NK-92 (cell line): ENCODE results near the gene KANSL1L.
"Not testable (repeated sequence)": the region's sequence is repeated elsewhere in the genome, so short reads cannot be mapped to it uniquely, and the experiment has no call there.

Experiments
- DNase-seq: peaks from one replicate; lab custom pipeline; 2025; ENCODE audit not compliant: unreplicated experiment; lab: John Stamatoyannopoulos, UW

The KANSL1L gene

GRCh38 chr2:210179351-210179990, 8.3 kb upstream of the KANSL1L start:
- DNase-seq, result no peak

GRCh38 chr2:210177769-210178168, 6.6 kb upstream of the KANSL1L start:
- no peak for DNase-seq

- not testable (repeated sequence) for DNase-seq
Measured at GRCh38 chr2:210177115-210177514, 5.9 kb upstream of the KANSL1L start.

- DNase-seq, result no peak
Measured at GRCh38 chr2:210174086-210174485, 2.9 kb upstream of the KANSL1L start.

- no peak for DNase-seq
Measured at GRCh38 chr2:210172219-210172575, 988 bp upstream of the KANSL1L start.

- peak; percentile 91 for DNase-seq
Measured at GRCh38 chr2:210170446-210171303, 534 bp downstream of the KANSL1L start.

GRCh38 chr2:210170196-210170445, 1.1 kb downstream of the KANSL1L start:
- DNase-seq, result no peak

- DNase-seq, result no peak
Measured at GRCh38 chr2:210169516-210170195, 1.6 kb downstream of the KANSL1L start.

GRCh38 chr2:210167227-210167626, 4.0 kb downstream of the KANSL1L start:
- no peak for DNase-seq

GRCh38 chr2:210162466-210163124, 8.6 kb downstream of the KANSL1L start:
- no peak for DNase-seq

GRCh38 chr2:210159059-210159458, 12.2 kb downstream of the KANSL1L start:
- no peak for DNase-seq

GRCh38 chr2:210158236-210158635, 13.0 kb downstream of the KANSL1L start:
- no peak for DNase-seq

GRCh38 chr2:210157526-210157925, 13.7 kb downstream of the KANSL1L start:
- no peak for DNase-seq

- DNase-seq, result no peak
Measured at GRCh38 chr2:210147614-210148013, 23.6 kb downstream of the KANSL1L start.

- DNase-seq, result no peak
Measured at GRCh38 chr2:210132239-210132638, 39.0 kb downstream of the KANSL1L start.

GRCh38 chr2:210128961-210129360, 42.2 kb downstream of the KANSL1L start:
- no peak for DNase-seq

- DNase-seq, result no peak
Measured at GRCh38 chr2:210113614-210114235, 57.5 kb downstream of the KANSL1L start.

- no peak for DNase-seq
Measured at GRCh38 chr2:210112871-210113270, 58.3 kb downstream of the KANSL1L start.

GRCh38 chr2:210099940-210100339, 71.3 kb downstream of the KANSL1L start:
- no peak for DNase-seq

GRCh38 chr2:210094787-210095186, 76.4 kb downstream of the KANSL1L start:
- no peak for DNase-seq

GRCh38 chr2:210092791-210093190, 78.4 kb downstream of the KANSL1L start:
- no peak for DNase-seq
